DND-41 (cell line): ENCODE results near the gene AHRR.

Experiments used
- EZH2 ChIP-seq: IDR thresholded peaks from 3 replicates; pipeline ENCODE4 v1.6.1; 2012; ENCODE audit warnings: borderline replicate concordance, low read depth, mild to moderate bottlenecking, moderate library complexity, low read length, inconsistent platforms; ENCODE audit not compliant: severe bottlenecking
- TF ChIP-seq, protein P1 (sequence below): IDR thresholded peaks from 2 replicates; pipeline ENCODE4 v1.5.1; 2012; ENCODE audit warnings: borderline replicate concordance, low read length, moderate library complexity, mild to moderate bottlenecking; ENCODE audit not compliant: poor library complexity, severe bottlenecking; ENCODE audit errors: extremely low read depth

- TF ChIP-seq EZH2 = no peak
- TF ChIP-seq, protein P1, sequence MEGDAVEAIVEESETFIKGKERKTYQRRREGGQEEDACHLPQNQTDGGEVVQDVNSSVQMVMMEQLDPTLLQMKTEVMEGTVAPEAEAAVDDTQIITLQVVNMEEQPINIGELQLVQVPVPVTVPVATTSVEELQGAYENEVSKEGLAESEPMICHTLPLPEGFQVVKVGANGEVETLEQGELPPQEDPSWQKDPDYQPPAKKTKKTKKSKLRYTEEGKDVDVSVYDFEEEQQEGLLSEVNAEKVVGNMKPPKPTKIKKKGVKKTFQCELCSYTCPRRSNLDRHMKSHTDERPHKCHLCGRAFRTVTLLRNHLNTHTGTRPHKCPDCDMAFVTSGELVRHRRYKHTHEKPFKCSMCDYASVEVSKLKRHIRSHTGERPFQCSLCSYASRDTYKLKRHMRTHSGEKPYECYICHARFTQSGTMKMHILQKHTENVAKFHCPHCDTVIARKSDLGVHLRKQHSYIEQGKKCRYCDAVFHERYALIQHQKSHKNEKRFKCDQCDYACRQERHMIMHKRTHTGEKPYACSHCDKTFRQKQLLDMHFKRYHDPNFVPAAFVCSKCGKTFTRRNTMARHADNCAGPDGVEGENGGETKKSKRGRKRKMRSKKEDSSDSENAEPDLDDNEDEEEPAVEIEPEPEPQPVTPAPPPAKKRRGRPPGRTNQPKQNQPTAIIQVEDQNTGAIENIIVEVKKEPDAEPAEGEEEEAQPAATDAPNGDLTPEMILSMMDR = no peak
Observed at GRCh38 chr5:385321-385720, 63.8 kb downstream of the AHRR start.
